GM12801 (cell line): ENCODE measurements around the gene VPS35L.

Experiments
- TF ChIP-seq, protein P1 (sequence below): IDR thresholded peaks from one replicate; pipeline ENCODE4 v1.5.1; 2011; ENCODE audit warnings: control low read depth; ENCODE audit not compliant: insufficient read length; ENCODE audit errors: extremely low read depth

The VPS35L gene

DNA sequence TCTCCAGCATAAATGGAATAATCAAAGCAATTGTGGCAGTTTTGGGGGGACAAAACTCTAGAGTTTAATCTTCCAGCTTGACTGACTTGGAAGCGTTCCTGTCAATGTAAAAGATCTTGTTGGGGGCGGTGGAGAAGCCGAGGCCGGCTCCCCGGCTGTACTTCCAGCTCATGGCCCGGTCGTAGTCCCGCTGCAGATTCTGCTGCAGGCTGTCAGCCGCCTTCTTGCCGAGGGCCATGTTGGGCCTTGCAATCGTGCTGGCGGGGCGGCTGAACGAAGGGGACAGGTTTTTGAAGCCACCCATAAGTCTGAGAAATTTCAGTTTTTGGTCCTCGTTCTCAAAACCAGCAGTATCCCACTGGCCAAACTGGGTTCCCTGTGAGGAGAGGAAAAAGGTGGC lies 151.3 kb downstream of the VPS35L start:
- TF ChIP-seq, protein P1, sequence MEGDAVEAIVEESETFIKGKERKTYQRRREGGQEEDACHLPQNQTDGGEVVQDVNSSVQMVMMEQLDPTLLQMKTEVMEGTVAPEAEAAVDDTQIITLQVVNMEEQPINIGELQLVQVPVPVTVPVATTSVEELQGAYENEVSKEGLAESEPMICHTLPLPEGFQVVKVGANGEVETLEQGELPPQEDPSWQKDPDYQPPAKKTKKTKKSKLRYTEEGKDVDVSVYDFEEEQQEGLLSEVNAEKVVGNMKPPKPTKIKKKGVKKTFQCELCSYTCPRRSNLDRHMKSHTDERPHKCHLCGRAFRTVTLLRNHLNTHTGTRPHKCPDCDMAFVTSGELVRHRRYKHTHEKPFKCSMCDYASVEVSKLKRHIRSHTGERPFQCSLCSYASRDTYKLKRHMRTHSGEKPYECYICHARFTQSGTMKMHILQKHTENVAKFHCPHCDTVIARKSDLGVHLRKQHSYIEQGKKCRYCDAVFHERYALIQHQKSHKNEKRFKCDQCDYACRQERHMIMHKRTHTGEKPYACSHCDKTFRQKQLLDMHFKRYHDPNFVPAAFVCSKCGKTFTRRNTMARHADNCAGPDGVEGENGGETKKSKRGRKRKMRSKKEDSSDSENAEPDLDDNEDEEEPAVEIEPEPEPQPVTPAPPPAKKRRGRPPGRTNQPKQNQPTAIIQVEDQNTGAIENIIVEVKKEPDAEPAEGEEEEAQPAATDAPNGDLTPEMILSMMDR = no peak

DNA sequence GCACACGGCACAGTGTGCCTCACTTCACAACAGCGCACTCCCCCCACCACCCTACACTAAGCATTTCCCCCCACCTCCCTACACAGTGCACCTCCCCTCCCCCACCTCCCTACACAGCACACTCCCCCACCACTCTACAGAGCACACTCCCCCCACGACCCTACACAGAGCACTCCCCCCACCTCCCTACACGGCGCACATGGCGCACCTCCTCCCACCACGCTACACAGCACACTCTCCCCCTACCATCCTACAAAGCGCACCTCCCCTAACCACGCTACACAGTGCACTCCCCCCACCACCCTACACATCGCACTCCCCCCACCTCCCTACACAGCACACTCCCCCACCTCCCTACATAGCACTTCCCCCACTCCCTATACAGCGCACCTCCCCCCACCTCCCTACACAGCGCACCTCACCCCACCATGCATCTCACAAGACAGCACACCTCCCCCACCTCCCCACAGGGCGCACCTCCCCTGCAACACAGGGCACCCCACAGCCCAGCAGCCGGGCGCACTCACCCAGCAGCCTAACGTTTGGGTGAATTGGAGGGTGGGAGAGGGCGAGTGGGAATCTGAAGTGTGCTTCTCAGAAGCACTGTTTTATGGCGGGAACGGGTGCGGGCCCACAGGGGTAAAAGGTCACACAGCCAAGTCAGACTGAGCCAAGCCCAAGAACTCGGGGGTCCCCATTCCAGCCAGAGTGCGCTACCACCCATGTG lies 152.2 kb downstream of the VPS35L start:
- TF ChIP-seq, protein P1 = no peak

DNA sequence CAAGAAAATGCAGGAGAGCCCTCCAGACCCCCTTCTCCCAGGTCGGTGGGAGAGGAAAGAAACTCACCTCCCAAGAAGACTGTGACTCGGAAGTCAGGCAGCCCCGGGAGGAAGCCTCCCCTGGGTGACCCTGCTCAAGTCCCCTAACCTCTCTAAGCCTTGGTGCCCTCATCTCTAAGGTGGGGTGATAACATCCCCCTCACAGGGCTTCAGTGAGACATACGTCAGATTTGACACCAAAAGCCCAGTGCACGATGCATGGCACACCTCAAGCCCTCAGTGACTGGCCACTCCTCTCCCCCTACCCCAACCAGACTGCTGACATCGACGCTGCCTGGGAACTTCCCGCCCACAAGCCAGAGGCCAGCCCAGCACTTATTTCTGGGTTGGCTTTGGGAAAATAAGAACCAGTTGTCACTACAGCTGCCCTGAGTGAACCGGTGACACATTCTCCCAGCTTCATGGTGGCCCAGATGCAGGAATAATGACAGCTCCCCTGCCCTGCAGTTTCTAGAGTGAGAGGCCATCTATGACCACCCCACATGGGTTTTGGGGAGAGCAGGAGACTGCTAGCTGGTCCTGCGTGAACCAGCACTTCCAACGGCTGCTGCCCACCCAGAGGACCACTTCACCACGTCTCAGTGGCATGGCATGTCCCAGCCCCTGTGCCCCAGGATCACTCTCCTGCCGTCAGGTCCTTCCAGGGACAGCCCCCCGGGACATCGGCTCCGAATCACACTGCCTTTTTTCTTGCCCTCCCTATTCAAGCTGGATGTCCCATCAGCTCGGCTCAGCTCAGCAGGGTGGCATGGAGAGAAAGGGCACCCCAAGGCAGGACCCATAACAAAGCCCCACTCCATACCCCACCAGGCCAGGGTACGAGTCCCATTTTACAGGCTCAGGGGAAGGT lies 153.0 kb downstream of the VPS35L start:
- TF ChIP-seq, protein P1 = no peak

DNA sequence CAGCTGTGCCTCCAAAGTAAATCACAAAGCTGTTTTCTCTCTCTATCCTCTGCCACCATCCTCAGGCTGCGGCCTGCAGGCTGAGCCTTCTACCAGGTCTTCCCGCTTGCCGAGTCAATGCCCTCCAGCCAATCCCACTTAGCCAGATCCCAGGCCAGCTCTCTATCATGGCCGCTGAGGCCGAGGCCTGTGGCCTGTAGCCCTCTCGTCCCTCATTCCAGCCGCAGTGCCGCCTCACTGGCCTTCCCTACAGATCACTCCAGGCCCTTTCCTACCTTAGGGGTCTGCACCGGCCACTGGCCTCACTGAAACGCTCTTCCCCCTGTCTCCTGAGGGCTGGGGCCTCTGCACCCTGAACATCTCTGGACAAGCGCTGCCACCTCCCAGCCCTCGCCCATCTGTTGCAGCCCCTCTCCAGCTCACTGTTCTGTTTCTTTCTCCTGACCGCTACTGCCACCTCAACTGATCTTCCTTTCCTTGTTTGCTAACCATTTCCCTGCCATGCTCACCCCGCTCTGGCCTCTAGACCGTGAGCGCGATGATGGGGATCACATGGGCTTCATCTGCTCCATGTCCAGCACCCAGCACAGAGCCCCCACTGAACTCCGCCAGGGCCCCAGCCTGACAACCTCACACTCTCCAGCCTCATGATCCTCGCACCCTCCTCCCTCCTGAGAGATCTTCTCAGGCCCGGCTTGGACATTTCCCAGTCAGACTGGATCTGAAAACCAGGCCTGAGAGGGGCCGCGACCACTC lies 154.1 kb downstream of the VPS35L start:
- TF ChIP-seq, protein P1 = no peak

DNA sequence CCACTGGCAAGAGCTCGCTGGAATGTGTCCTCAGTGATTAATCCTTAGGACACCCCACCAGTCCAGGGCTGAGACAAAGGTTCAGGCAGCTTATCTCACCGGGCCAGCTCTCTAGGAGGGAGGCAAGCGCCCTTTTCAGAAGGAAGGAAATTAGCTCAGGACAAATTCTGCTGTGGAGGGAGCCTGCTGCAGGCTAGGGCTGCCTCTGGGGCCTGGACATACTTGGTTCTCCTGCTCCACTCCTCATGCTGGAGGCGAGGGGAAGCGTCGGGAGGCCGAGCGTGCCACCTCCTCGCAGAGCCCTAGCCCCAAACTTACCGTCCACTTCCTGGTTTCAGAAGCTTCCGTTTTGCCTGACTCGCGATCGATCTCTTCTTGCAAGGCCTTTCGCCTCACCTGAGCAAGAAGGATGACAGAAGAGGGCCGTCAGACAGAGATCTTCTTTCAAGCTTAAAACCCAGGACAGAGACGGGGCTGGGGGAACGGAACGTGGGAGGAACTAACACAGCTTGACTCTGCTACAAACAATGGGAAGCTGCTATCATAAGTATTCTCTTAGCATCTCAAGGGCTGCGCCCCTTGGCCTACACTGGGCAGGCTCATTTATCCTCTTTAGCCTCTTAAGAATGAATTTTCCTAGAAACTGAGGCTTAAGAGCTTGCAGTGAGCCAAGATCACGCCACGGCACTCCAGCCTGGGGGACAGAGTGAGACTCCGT lies 154.8 kb downstream of the VPS35L start:
- TF ChIP-seq, protein P1 = no peak

DNA sequence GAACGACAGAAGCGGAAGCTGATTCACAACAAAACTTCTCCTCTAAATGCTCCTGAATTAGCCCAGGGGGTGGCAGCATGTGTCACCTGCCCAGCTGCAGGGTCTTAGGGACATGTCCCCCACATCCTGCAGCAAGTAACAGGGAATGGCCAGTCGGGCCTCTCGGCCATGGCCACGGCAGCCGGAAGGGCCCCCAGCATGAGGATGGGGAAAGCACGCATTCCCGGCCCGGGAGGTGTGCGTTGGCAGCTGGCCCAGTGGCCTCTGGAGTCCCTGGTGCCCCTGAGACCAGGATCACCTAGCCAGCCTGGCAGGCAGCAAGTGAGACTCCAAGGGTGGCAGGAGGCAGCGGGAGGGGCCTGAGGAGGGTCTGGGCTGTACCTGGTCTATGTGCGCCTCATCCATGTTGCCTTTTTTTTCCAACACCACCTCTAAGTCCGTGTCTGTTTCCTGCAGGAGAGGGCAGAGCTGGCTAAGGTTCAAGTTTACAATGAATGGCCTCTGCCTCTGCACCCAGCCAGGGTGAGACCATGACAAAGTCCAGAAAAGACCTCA lies 155.6 kb downstream of the VPS35L start:
- TF ChIP-seq, protein P1 = no peak
